Measurements from ENCODE around the gene ZNF764. TPM values are rescaled to one million over a fixed set of nuclear protein-coding genes. Genes with fewer than 3 reads are reported as not detected.

The ZNF764 gene
- total and polyA plus RNA-seq, 4 donors, result 1.6 to 6.8 (median 4.2) TPM

DNA sequence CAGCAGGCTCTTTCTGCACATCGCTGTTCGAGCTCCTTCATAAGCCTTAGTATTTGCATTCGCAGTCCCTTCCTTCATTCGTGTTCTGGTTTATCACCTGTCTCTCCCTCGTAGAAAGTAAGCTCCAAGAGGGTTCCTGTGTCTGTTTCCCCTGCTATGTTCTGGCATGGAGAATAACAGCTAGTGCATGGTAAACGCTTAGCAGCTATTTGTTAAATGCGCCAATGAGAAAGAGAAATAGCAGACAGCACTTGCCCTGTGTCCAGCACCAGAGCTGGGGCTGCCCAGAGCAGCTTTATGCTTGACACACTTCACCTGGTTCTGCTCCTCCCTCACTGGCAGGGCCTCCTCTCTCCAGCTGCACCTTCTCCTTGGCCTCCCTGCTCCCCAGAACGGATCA lies 7.8 kb upstream of the ZNF764 start:
- Histone ChIP-seq H3K4me3 (ENCODE audit: low read depth in 1 of 3, low read length in 3 of 3) (no peak overlapping the region), H3K27me3 (ENCODE audit: control insufficient read depth in 4 of 4, insufficient read depth in 4 of 4, low read length in 3 of 4) (no peaks in the 10 kb centered on the region), H3K4me1 (ENCODE audit: control insufficient read depth in 4 of 4, insufficient read depth in 4 of 4, low read length in 3 of 4) (peaks cover 0 to 13% (median 7%) of the 10 kb centered on the region in 4 donors), H3K9ac (ENCODE audit: low read depth in 1 of 2, low read length in 2 of 2) (no peak overlapping the region), H3K9me3 (ENCODE audit: control insufficient read depth in 4 of 4, low read length in 3 of 4) (no peaks in the 10 kb centered on the region), H3K27ac (ENCODE audit: low read depth in 1 of 2, low read length in 2 of 2) (no peak overlapping the region), H3K36me3 (ENCODE audit: control insufficient read depth in 4 of 4, insufficient read depth in 3 of 4, low read depth in 1 of 4, low read length in 3 of 4) (peaks cover 0 to 1% (median 0%) of the 10 kb centered on the region in 4 donors)
- WGBS, result 74% methylated on average over 8 of the region's 8 CpGs
- DNase-seq (ENCODE audit: low spot score), result no peak
- TF ChIP-seq RAD21 (IDR thresholded peaks at IDR 0.05), result no peak
- TF ChIP-seq FOXA1 (IDR thresholded peaks at IDR 0.05), result no peak
- no peak for TF ChIP-seq HNF4G (IDR thresholded peaks at IDR 0.05)

DNA sequence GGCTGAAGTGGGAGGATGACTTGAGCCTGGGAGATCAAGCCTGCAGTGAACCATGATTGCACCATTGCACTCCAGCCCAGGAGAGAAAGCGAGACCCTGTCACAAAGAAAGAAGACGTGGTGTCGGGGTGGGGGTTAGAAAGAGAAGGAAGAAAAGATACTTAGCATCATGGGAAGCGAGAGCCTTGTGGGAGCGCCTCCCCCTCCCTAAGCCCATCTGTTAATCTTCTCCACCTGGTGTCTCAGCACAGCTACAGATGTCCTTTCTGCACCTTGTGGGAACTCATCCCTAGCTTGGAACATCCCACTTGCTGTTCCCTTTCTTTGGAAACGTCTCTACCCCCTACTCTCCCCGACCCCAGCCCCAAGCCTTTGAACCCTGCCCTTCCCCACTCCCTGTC lies 7.4 kb upstream of the ZNF764 start:
- Histone ChIP-seq H3K27me3 (ENCODE audit: control insufficient read depth in 4 of 4, insufficient read depth in 4 of 4, low read length in 3 of 4) (no peaks in the 10 kb centered on the region), H3K4me1 (ENCODE audit: control insufficient read depth in 4 of 4, insufficient read depth in 4 of 4, low read length in 3 of 4) (peaks cover 0 to 11% (median 4%) of the 10 kb centered on the region in 4 donors), H3K9ac (ENCODE audit: low read depth in 1 of 2, low read length in 2 of 2) (no peak overlapping the region), H3K9me3 (ENCODE audit: control insufficient read depth in 4 of 4, low read length in 3 of 4) (no peaks in the 10 kb centered on the region), H3K4me3 (ENCODE audit: low read depth in 1 of 3, low read length in 3 of 3) (no peak overlapping the region), H3K27ac (ENCODE audit: low read depth in 1 of 2, low read length in 2 of 2) (no peak overlapping the region), H3K36me3 (ENCODE audit: control insufficient read depth in 4 of 4, insufficient read depth in 3 of 4, low read depth in 1 of 4, low read length in 3 of 4) (peaks cover 0 to 1% (median 0%) of the 10 kb centered on the region in 4 donors)
- TF ChIP-seq JUND (IDR thresholded peaks at IDR 0.05) (no peak), HNF4A (conservative IDR thresholded peaks at IDR 0.05) (no peak), ZBTB33 (IDR thresholded peaks at IDR 0.05) (no peak), TAF1 (conservative IDR thresholded peaks at IDR 0.05) (no peak), SP1 (IDR thresholded peaks at IDR 0.05) (no peak), EGR1 (IDR thresholded peaks at IDR 0.05; ENCODE audit: low read depth in 2 of 2) (no peak), FOXA1 (IDR thresholded peaks at IDR 0.05) (no peak), GABPA (IDR thresholded peaks at IDR 0.05 in 1 of 2, conservative IDR thresholded peaks at IDR 0.05 in 1 of 2) (no peak), RAD21 (IDR thresholded peaks at IDR 0.05) (no peak), FOXA2 (IDR thresholded peaks at IDR 0.05) (no peak), RXRA (IDR thresholded peaks at IDR 0.05) (no peak), REST (IDR thresholded peaks at IDR 0.05) (no peak), MAX (IDR thresholded peaks at IDR 0.05) (no peak), HNF4G (IDR thresholded peaks at IDR 0.05) (no peak), CTCF (IDR thresholded peaks at IDR 0.05; ENCODE audit: low read depth, low read length, missing input control) (no peak)
- TF ChIP-seq, protein P1, sequence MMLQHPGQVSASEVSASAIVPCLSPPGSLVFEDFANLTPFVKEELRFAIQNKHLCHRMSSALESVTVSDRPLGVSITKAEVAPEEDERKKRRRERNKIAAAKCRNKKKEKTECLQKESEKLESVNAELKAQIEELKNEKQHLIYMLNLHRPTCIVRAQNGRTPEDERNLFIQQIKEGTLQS (IDR thresholded peaks at IDR 0.05), result no peak
- no peak for DNase-seq (ENCODE audit: low spot score)
- 74% methylated on average over 7 of the region's 7 CpGs for WGBS
